Neural crest cell (in vitro differentiated cells): Measurements from ENCODE around the gene PXDN. TPM values are rescaled to one million over a fixed set of nuclear protein-coding genes. Genes with fewer than 3 reads are reported as not detected.

ENCODE experiments used
- DNase-seq: peaks from one replicate; pipeline ENCODE4 v3.0.0; 2021; ENCODE audit warnings: low read depth, mixed read lengths, low spot score
- H3K27ac Mint-ChIP-seq: one replicate; pipeline ENCODE4 v1.8.0; 2021; ENCODE audit warnings: mild to moderate bottlenecking, mixed read lengths; ENCODE audit not compliant: unreplicated experiment
- H3K27me3 Mint-ChIP-seq: 2 replicates; pipeline ENCODE4 v1.8.0; 2021; ENCODE audit warnings: low read depth, mild to moderate bottlenecking, mixed read lengths
- H3K36me3 Mint-ChIP-seq: 2 replicates; pipeline ENCODE4 v1.8.0; 2021; ENCODE audit warnings: low read depth, mild to moderate bottlenecking, mixed read lengths
- H3K4me1 Mint-ChIP-seq: 2 replicates; pipeline ENCODE4 v1.8.0; 2021; ENCODE audit warnings: mixed read lengths
- H3K4me3 Mint-ChIP-seq: one replicate; pipeline ENCODE4 v1.8.0; 2021; ENCODE audit warnings: mild to moderate bottlenecking, mixed read lengths
- H3K9me3 Mint-ChIP-seq: 2 replicates; pipeline ENCODE4 v1.8.0; 2021; ENCODE audit warnings: mixed read lengths
- CTCF ChIP-seq: fragments of 200-600 bp; sonication (generic); conservative IDR thresholded peaks from 2 replicates; pipeline ENCODE4 v1.5.0; 2021; ENCODE audit warnings: antibody characterized with exemption, mild to moderate bottlenecking
- total RNA-seq: library from RNA; stranded (reverse); gene quantifications from 2 replicates; pipeline ENCODE4 v1.2.1, GENCODE V29; 2021

Gene PXDN
- total RNA-seq, 1 donor from 2014 or later, result 218 TPM

DNA sequence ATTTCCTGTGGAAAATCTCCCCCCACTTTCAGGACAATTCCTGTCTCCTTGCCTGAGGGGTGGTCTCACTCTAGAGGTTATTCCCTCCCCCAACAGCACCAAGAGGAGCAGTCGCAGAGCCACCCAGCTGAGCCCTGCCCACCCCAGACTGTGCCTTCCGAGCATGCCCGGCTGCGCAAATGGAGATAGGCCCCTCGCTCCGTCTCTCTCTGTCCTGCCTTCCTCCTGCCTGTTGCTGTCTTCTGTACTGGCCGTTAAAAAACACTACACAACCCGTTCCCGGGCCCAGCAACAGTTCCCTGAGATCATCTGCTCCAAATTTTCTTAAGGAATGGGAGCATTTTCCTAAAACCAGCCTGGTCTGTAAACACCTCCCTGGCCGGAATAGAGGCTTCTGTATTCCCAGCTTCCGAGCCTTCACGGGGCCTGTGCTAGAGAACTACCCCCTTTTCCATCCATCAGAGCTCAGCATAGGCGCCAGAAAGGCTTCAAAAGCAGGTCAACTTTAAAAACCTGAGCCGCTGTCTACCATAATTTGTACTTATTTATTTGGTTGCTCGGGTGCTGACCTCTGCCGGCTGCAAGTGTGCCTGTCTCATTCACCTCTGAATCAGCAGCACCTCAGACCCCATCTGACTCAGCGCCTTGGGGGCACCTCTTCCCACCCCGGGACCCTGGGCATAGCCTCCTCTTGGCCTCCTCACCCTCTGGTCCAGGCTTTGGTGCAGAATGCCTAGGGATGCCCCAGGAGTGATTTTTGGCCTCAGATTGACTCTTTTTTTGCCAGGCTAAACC lies 159.4 kb downstream of the PXDN start:
- H3K36me3 Mint-ChIP-seq, result no peaks in the 10 kb centered on the region
- no peak for DNase-seq
- no peaks in the 10 kb centered on the region for H3K9me3 Mint-ChIP-seq
- peaks cover 16% of the 10 kb centered on the region for H3K4me1 Mint-ChIP-seq
- H3K27me3 Mint-ChIP-seq, result no peaks in the 10 kb centered on the region
- H3K27ac Mint-ChIP-seq, result peak overlapping the region; percentile 50
- TF ChIP-seq CTCF, result no peak
- no peak overlapping the region for H3K4me3 Mint-ChIP-seq

DNA sequence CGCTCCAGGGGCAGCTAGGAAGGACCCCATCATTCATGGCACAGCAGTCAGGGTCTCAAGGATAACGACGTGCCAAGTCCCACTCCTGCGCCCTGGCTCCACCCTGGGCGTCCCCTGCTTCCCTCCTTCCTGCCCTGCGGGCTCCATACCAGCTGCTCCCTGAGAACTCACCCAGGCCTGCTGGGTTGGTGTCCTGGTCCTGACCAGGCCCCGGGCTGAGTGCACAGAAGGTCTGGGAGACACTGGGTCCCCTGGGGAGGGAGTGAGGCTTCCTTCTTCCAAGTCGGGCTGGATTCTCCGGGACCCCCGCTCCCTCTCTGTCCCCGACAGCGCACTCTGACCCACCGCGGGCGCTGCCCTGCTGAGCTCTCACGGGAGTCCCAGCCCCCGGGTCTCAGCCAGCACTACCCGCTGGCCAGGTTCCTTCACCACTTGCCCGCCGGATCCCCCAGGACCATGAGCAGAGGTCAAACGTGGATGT lies 160.2 kb downstream of the PXDN start:
- Mint-ChIP-seq H3K27ac (no peak overlapping the region), H3K36me3 (no peaks in the 10 kb centered on the region), H3K9me3 (no peaks in the 10 kb centered on the region), H3K4me1 (peaks cover 16% of the 10 kb centered on the region), H3K4me3 (no peak overlapping the region), H3K27me3 (no peaks in the 10 kb centered on the region)
- no peak for DNase-seq
- TF ChIP-seq CTCF, result no peak

GRCh38 chr2:1582891-1583341 lies 161.4 kb downstream of the PXDN start:
- DNase-seq, result no peak
- no peaks in the 10 kb centered on the region for H3K9me3 Mint-ChIP-seq
- H3K4me1 Mint-ChIP-seq, result peaks cover 16% of the 10 kb centered on the region
- no peak overlapping the region for H3K4me3 Mint-ChIP-seq
- H3K27me3 Mint-ChIP-seq, result no peaks in the 10 kb centered on the region
- no peaks in the 10 kb centered on the region for H3K36me3 Mint-ChIP-seq
- TF ChIP-seq CTCF, result no peak
- peak overlapping the region; percentile 85 for H3K27ac Mint-ChIP-seq

GRCh38 chr2:1581965-1582625 lies 162.2 kb downstream of the PXDN start:
- no peak for DNase-seq
- Mint-ChIP-seq H3K27me3 (no peaks in the 10 kb centered on the region), H3K9me3 (no peaks in the 10 kb centered on the region), H3K27ac (no peak overlapping the region), H3K4me1 (peaks cover 16% of the 10 kb centered on the region), H3K36me3 (no peaks in the 10 kb centered on the region), H3K4me3 (no peak overlapping the region)
- no peak for TF ChIP-seq CTCF
